Activated naive CD4-positive, alpha-beta T cell treated with Interleukin-2 at 50 U/mL for 16 hours (primary cell): ENCODE data around the gene ADAMTS16.

Source experiments
- DNase-seq: peaks from one replicate; pipeline ENCODE4 v3.0.0-alpha.2; 2020

ADAMTS16 gene

DNA sequence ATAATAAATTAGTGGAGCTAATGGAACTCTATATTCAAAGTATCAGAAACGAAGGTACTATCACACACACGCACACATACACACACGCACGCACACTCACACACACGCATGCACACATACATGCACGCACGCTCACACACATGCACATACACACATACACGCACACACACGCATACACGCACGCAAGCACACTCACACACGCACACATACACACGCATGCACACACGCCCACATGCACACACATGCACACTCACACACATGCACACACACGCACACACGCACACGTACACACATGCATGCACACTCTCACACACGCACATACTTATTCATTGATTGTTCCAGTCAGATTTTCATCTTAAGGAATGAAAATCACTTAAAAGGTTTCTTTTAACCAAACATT lies 212.5 kb downstream of the ADAMTS16 start:
- DNase-seq = no peak

DNA sequence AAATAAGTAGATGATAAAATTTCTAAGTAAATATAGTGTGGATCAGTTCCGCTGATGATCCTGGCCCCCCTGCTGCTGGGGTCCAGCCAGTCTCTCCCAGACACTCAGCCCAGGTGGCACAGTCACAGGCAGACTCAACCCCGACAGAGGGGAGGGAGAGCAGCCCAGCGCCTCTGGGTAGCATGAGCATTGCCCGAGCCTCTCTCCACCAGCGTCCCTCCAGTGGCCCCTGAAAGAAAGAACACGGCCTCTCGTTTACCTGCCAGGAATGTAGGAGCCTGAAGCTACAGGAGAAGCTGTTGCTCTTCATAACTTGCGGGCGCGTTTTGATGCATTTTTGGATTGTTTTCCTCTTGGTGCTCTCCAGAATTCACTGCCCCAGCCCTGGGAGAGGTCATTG lies 213.6 kb downstream of the ADAMTS16 start:
- DNase-seq = no peak

DNA sequence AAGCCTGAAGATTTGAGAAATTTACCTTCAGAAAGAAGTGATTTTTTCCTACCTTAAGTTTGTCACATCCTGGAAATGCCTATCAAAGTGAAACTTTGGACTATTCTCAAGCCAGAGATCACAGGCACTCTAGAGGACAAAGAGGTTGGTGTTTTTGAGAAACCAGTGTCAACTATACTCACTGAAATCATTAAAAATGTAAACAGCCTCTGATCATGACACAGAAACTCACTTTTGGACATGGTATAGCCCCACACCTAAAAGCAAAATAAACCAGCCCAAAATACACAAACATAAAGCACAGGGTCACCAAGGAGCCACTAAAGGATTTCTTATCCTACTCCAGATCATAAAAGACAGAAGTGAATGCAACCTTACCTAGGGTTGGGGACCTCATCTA lies 216.6 kb downstream of the ADAMTS16 start:
- no peak for DNase-seq

DNA sequence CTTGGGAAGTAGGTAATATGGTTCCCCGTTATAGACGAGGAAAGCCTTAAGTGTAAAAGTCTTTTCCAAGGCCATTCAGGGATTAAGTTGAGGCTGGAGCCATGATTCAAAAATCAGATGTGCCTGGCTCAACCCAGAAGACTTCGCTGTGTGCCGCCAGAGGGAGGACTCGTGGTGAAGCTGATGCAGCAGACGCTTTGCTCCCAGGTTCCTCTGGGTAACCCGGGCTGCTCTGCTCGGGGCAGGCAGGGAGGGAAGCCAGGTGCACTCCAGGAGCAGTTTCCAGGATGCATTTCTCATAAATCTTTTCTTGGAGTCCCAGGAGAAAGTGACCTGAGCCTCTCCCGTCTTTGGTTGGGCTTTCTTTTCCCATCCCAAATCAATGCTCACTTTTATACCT lies 219.5 kb downstream of the ADAMTS16 start:
- no peak for DNase-seq

DNA sequence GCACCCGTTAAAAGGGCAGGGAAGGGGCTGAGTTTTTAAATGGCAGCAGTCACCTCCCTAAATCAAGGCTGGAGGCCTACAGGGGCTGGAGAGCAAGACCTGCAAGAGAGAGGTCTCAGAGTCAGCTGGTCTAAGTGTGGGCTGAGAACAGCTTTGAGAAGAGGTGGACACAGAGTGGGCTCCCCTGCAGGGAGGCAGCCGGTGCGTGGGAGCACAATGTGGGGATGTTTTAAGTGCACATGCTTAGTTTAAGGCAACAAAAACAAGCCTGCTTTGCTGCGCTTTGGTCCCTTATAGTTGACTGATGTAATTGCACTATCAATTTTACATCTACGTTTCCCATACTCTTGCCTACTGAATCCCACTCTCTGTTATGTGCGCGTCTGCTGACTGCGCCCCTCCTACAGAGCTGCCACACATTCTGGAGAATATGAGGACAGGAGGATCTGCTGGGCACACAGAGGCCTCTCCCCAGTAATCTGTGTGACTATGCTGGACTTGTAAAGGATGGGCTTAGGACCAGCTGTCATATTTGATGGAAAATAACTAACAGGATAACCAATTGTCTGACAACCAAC lies 220.3 kb downstream of the ADAMTS16 start:
- no peak for DNase-seq

DNA sequence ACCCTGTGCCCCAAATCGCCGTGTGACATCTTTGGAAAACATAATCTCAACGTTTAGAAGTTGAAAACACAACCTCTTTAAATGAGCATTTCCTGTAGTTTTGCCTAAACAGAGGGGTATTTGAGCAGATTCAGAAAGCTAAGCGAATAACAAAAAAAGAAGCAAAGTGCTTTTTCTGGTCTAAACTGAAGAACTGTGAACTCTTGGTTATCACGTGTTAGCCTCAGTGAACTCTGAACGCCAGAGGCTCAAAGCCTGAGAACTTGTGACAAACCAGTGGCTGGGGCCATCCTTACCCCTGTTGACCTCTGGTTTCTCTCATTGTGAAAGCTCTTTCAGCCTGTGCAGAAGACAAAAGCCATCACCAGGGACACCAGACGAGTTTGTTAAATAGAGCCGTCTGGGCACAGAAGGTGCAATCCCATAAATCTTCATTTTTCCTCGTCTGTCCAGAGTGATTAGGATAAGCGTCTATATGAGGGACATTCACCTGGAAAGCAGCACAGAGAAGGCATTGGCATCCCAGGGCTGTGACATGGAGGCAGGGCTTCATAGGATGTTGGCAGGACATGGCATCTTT lies 220.9 kb downstream of the ADAMTS16 start:
- DNase-seq = no peak

DNA sequence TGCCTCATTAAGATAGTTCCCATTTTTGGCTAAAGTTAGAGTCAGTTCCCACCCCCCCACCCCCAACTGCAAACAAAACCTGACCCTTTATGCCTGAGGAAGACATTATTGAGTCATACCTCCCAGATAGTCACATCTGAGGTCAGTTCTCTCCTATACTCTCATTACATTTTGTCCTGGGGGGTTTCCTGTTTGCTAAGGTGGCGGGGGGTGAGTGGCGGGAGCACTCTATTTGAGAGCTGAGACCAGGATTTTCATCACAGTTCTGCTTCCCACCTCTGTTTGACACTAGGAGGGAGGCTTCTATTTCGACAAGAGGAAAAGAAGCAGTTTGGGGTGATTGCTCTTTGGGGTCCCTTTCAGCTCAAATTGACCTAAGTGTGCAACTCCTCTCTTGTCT lies 222.9 kb downstream of the ADAMTS16 start:
- DNase-seq = no peak

DNA sequence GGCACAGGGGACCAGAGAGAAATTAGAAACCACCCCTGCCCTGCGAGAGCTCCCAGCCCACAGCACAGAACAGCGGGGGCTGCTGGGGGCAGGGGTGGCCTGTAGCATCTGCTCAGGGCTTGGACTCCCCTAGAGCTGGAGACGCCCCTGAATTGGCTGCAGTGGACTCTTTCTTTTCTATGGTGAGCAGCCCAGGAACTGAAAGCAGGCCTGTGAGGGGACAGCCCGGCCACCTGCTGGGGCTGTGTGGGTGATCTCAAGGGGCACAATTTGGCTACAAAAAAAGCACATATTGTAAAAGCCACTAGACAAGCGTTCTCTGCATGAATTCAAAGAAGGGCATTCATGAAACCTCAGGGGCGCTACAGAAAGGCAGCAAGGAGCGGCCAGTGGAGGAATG lies 224.8 kb downstream of the ADAMTS16 start:
- no peak for DNase-seq

DNA sequence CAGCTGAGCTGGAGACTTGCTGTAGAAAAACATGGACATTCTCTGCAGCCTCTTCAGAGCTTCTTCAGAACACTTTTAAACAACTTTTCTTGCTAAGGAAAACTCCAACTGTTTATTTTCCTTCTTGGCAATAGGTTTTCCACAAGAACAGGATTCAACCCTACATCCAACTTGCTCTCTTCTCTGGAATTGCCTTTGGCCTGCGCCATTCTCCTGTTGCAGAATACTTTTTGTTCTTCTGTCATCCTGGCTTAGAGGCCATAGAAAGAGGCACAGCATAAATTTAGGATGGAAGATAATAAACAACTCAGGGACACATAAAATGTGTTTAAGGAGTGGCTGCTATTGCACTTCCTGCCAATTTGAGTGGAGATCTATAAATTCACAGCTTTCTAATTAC lies 227.6 kb downstream of the ADAMTS16 start:
- no peak for DNase-seq

DNA sequence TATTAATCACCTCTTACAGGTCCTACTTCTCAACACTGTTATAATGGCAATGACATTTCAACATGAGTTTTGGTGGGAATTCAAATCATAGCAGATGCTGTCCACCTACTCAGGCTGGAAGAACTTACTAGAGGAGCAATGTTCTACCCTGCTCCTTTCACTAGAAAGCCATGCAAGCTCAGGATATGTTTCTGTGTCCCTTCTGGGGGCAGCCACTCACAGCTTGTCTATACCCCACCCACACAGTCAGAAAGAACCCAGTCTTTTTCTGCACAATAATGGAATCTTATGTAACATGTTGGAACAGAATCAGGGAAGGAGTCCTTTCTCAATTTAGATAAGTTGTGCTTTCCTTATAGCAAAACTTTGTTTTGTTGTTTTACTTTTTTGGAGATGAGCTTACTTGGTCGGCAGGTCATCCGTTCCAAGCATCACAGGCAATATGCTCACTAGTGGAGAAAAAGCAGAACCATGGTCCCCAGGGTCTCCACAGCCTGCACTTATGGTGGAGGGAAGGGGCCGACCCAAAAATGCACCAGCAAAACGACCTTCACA lies 229.0 kb downstream of the ADAMTS16 start:
- no peak for DNase-seq
